Sigmoid colon (tissue), 7 donors: ENCODE data around the gene TCF3. TPM values are rescaled to one million over a fixed set of nuclear protein-coding genes. Genes with fewer than 3 reads are reported as not detected.

Experiments used
- DNase-seq: peaks from one replicate; pipeline ENCODE4 v3.0.0-alpha.2; 2019
- H3K27ac ChIP-seq, 4 donors: fragments of 200-600 bp; sonication (generic); one replicate each; pipeline ENCODE4 v1.5.1; 2016 to 2019; ENCODE audit warnings: mild to moderate bottlenecking in 1 of 4
- H3K27me3 ChIP-seq, 3 donors: fragments of 200-600 bp; sonication (generic); one replicate each; pipeline ENCODE4 v1.5.1; 2019; ENCODE audit warnings: mild to moderate bottlenecking in 1 of 3
- H3K36me3 ChIP-seq, 4 donors: fragments of 200-600 bp; sonication (generic); one replicate each; pipeline ENCODE4 v1.5.1; 2016 to 2019
- H3K4me1 ChIP-seq, 4 donors: fragments of 200-600 bp; sonication (generic); one replicate each; pipeline ENCODE4 v1.5.1; 2017 to 2019
- H3K4me3 ChIP-seq, 4 donors: fragments of 200-600 bp; sonication (generic); one replicate each; pipeline ENCODE4 v1.5.1; 2017 to 2019; ENCODE audit warnings: mild to moderate bottlenecking in 2 of 4, moderate library complexity in 1 of 4
- H3K9me3 ChIP-seq, 4 donors: fragments of 200-600 bp in 3 of 4; sonication (generic) in 3 of 4; one replicate each; pipeline versions ENCODE4 v1.5.1 to v1.6.1; 2013 to 2019
- CTCF ChIP-seq, 4 experiments: fragments of 450-650 bp in 3 of 4; fragments of 200-600 bp in 1 of 4; IDR thresholded peaks; one replicate each; pipeline ENCODE4 v1.5.1; 2016 to 2019; ENCODE audit warnings: antibody characterized with exemption in 4 of 4, mild to moderate bottlenecking in 3 of 4, moderate library complexity in 2 of 4
- EP300 ChIP-seq, 4 donors: sonication (generic); formaldehyde crosslinking; IDR thresholded peaks; one replicate each; pipeline ENCODE4 v1.6.1; 2017; ENCODE audit warnings: antibody characterized with exemption in 4 of 4
- POLR2A ChIP-seq, 2 donors: fragments of 450-650 bp; IDR thresholded peaks; one replicate each; pipeline ENCODE4 v1.6.1; 2016; ENCODE audit warnings: antibody characterized with exemption in 2 of 2, mild to moderate bottlenecking in 2 of 2, moderate library complexity in 2 of 2
- POLR2AphosphoS5 ChIP-seq, 4 donors: sonication (generic); formaldehyde crosslinking; IDR thresholded peaks; one replicate each; pipeline ENCODE4 v1.6.1; 2017; ENCODE audit warnings: antibody characterized with exemption in 4 of 4
- WGBS, 2 donors: extraction: QIAGEN DNeasy Blood & Tissue Kit; methylation state at CpG; one replicate each; pipeline ENCODE4 v1.1.7; 2013; 5-methylcytosine and 5-hydroxymethylcytosine counted together
- intact Hi-C: fragments of 100-400 bp; cut with DNase I; formaldehyde crosslinking; loops from one replicate; pipeline ENCODE4 v1.15.1; 2023
- polyA plus RNA-seq, 3 donors: library from polyadenylated mRNA; stranded (reverse); fragments of 200-250 nt; gene quantifications; one replicate each; pipeline ENCODE4 v1.2.3, GENCODE V29; 2013
- small RNA-seq, 3 donors: library from RNA; depleted of rRNA; stranded (forward); fragments of <200 nt; gene quantifications; one replicate each; pipeline ENCODE3, GENCODE V24; 2016
- total RNA-seq, 4 donors: library from RNA; depleted of rRNA; stranded (reverse); fragments of >200 nt; gene quantifications; one replicate each; pipeline ENCODE4 v1.1.0, GENCODE V29; 2016
- donor health status: healthy with polysubstance abuse.
- donor health status: Bipolar disorder and iron deficiency.
- donor health status: healthy.

Gene TCF3
- total and polyA plus RNA-seq, 7 donors: 18.6 to 66.9 (median 30.8) TPM

GRCh38 chr19:1566392-1567115 is 85.9 kb downstream of the TCF3 start:
- Histone ChIP-seq H3K4me1 (peaks cover 0 to 27% (median 15%) of the 10 kb centered on the region in 4 donors), H3K36me3 (no peaks in the 10 kb centered on the region), H3K9me3 (no peaks in the 10 kb centered on the region), H3K27me3 (no peaks in the 10 kb centered on the region), H3K4me3 (peak overlapping the region; percentile 46 to 78 (median 72)), H3K27ac (peak overlapping the region; percentile 88 to 91 (median 91))
- WGBS, 2 donors: 7 to 31% methylated on average over 42 of the region's 42 CpGs
- TF ChIP-seq EP300 (IDR thresholded peaks at IDR 0.05) (no peak), POLR2AphosphoS5 (IDR thresholded peaks at IDR 0.05) (peak; percentile 73 to 93 (median 82)), POLR2A (IDR thresholded peaks at IDR 0.05) (peak in 1 of 2 donors; percentile 65), CTCF (IDR thresholded peaks at IDR 0.05) (no peak)
- intact Hi-C loops: loop anchor here (5.0 kb wide), 1 partner anchor 41 kb away; the partner anchor contains the start of gene UQCR11
- peak; percentile 88 for DNase-seq

GRCh38 chr19:1563251-1563650 is 89.2 kb downstream of the TCF3 start:
- H3K4me3 ChIP-seq: no peak overlapping the region
- no peaks in the 10 kb centered on the region for H3K9me3 ChIP-seq
- 89 to 94% methylated on average over 6 of the region's 6 CpGs for WGBS, 2 donors
- no peaks in the 10 kb centered on the region for H3K36me3 ChIP-seq
- intact Hi-C loops: no loop called here
- H3K27me3 ChIP-seq: no peaks in the 10 kb centered on the region
- H3K27ac ChIP-seq: no peak overlapping the region
- TF ChIP-seq CTCF (IDR thresholded peaks at IDR 0.05): no peak
- no peak for TF ChIP-seq POLR2A (IDR thresholded peaks at IDR 0.05)
- no peak for TF ChIP-seq EP300 (IDR thresholded peaks at IDR 0.05)
- TF ChIP-seq POLR2AphosphoS5 (IDR thresholded peaks at IDR 0.05): no peak
- DNase-seq: no peak
- peaks cover 0 to 19% (median 10%) of the 10 kb centered on the region in 4 donors for H3K4me1 ChIP-seq

- DNase-seq: no peak
- WGBS, 2 donors: 91 to 94% methylated on average over 17 of the region's 17 CpGs
- no peaks in the 10 kb centered on the region for H3K27me3 ChIP-seq
- no peaks in the 10 kb centered on the region for H3K9me3 ChIP-seq
- no peak overlapping the region for H3K4me3 ChIP-seq
- no peak overlapping the region for H3K27ac ChIP-seq
- intact Hi-C loops: no loop called here
- TF ChIP-seq EP300 (IDR thresholded peaks at IDR 0.05) (no peak), CTCF (IDR thresholded peaks at IDR 0.05) (no peak), POLR2AphosphoS5 (IDR thresholded peaks at IDR 0.05) (no peak), POLR2A (IDR thresholded peaks at IDR 0.05) (no peak)
- peaks cover 0 to 10% (median 9%) of the 10 kb centered on the region in 4 donors for H3K4me1 ChIP-seq
- peaks cover 0 to 8% (median 2%) of the 10 kb centered on the region in 4 donors for H3K36me3 ChIP-seq
Observed at GRCh38 chr19:1561236-1561842, 91.1 kb downstream of the TCF3 start.

GRCh38 chr19:1560286-1560882 is 92.0 kb downstream of the TCF3 start:
- TF ChIP-seq POLR2A (IDR thresholded peaks at IDR 0.05): no peak
- TF ChIP-seq EP300 (IDR thresholded peaks at IDR 0.05): no peak
- no peak for TF ChIP-seq POLR2AphosphoS5 (IDR thresholded peaks at IDR 0.05)
- TF ChIP-seq CTCF (IDR thresholded peaks at IDR 0.05): no peak
- Histone ChIP-seq H3K4me1 (peaks cover 0 to under 1% (median 0%) of the 10 kb centered on the region in 4 donors), H3K4me3 (no peak overlapping the region), H3K27ac (no peak overlapping the region), H3K27me3 (no peaks in the 10 kb centered on the region), H3K36me3 (peaks cover 0 to 18% (median 7%) of the 10 kb centered on the region in 4 donors), H3K9me3 (no peaks in the 10 kb centered on the region)
- no peak for DNase-seq
- intact Hi-C loops: no loop called here
- WGBS, 2 donors: 68 to 80% methylated on average over 25 of the region's 25 CpGs

Small RNA genes within 50 kb of the gene (small RNA-seq; reads per million reads assigned to genes)
- gene AC005943.2 (0 reads per million in 3 donors), gene RN7SL477P (0 reads per million in 3 donors), gene RNU6-1223P (0 reads per million in 3 donors)

Other genes with a start within 250 kb of the TCF3 start
- 10 to 100 TPM; 28.2 to 54.4 (median 42.2) TPM for gene DAZAP1, start 245.0 kb downstream of the TCF3 start, total RNA-seq
- gene DAZAP1, start 245.0 kb downstream of the TCF3 start, polyA plus RNA-seq: 100 to 1,000 TPM in 1 of 3 donors, 10 to 100 TPM in 2; 51.1 to 132 (median 51.6) TPM
- gene RPS15, start 214.2 kb downstream of the TCF3 start, total RNA-seq: 1,000 to 10,000 TPM; 3,601 to 5,641 (median 3,840) TPM
- 1,000 to 10,000 TPM; 2,516 to 4,453 (median 3,359) TPM for gene RPS15, start 214.2 kb downstream of the TCF3 start, polyA plus RNA-seq
- gene APC2, start 202.5 kb downstream of the TCF3 start, total RNA-seq: 1 to 10 TPM in 2 of 4 donors, under 1 TPM in 2; under 0.01 to 2.0 (median 0.91) TPM
- 1 to 10 TPM in 1 of 3 donors, not detected in 2; 1.2 TPM for gene APC2, start 202.5 kb downstream of the TCF3 start, polyA plus RNA-seq
- gene C19orf25, start 173.4 kb downstream of the TCF3 start, total RNA-seq: 10 to 100 TPM; 19.6 to 26.0 (median 22.2) TPM
- gene C19orf25, start 173.4 kb downstream of the TCF3 start, polyA plus RNA-seq: 10 to 100 TPM; 38.4 to 51.5 (median 48.3) TPM
- 1 to 10 TPM in 3 of 4 donors, under 1 TPM in 1; 0.99 to 5.0 (median 3.1) TPM for gene PCSK4, start 162.3 kb downstream of the TCF3 start, total RNA-seq
- 1 to 10 TPM in 2 of 3 donors, not detected in 1; 1.2 to 4.1 TPM for gene PCSK4, start 162.3 kb downstream of the TCF3 start, polyA plus RNA-seq
- 1 to 10 TPM in 2 of 4 donors, under 1 TPM in 1, not detected in 1; 0.33 to 2.9 (median 1.6) TPM for gene REEP6, start 161.4 kb downstream of the TCF3 start, total RNA-seq
- gene REEP6, start 161.4 kb downstream of the TCF3 start, polyA plus RNA-seq: 1 to 10 TPM in 2 of 3 donors, under 1 TPM in 1; 0.92 to 5.6 (median 2.4) TPM
- 1 to 10 TPM in 2 of 4 donors, under 1 TPM in 2; 0.71 to 5.8 (median 1.8) TPM for gene ADAMTSL5, start 139.6 kb downstream of the TCF3 start, total RNA-seq
- gene ADAMTSL5, start 139.6 kb downstream of the TCF3 start, polyA plus RNA-seq: 1 to 10 TPM in 2 of 3 donors, not detected in 1; 1.6 to 1.8 TPM
- under 1 TPM in 1 of 4 donors, not detected in 3; 0.36 TPM for gene PLK5, start 128.5 kb downstream of the TCF3 start, total RNA-seq
- gene PLK5, start 128.5 kb downstream of the TCF3 start, polyA plus RNA-seq: under 1 TPM in 1 of 3 donors, not detected in 2; 0.32 TPM
- gene MEX3D, start 84.3 kb downstream of the TCF3 start, total RNA-seq: 10 to 100 TPM in 3 of 4 donors, 1 to 10 TPM in 1; 7.4 to 16.1 (median 12.9) TPM
- gene MEX3D, start 84.3 kb downstream of the TCF3 start, polyA plus RNA-seq: 10 to 100 TPM in 1 of 3 donors, 1 to 10 TPM in 2; 4.8 to 10.3 (median 5.1) TPM
- gene MBD3, start 59.8 kb downstream of the TCF3 start, total RNA-seq: 10 to 100 TPM; 52.3 to 88.6 (median 71.3) TPM
- gene MBD3, start 59.8 kb downstream of the TCF3 start, polyA plus RNA-seq: 100 to 1,000 TPM in 1 of 3 donors, 10 to 100 TPM in 2; 26.1 to 105 (median 33.0) TPM
- 100 to 1,000 TPM in 3 of 4 donors, 10 to 100 TPM in 1; 81.1 to 176 (median 122) TPM for gene UQCR11, start 47.2 kb downstream of the TCF3 start, total RNA-seq
- gene UQCR11, start 47.2 kb downstream of the TCF3 start, polyA plus RNA-seq: 100 to 1,000 TPM; 158 to 339 (median 330) TPM
- gene ONECUT3, start 100.9 kb upstream of the TCF3 start, total RNA-seq: not detected
- gene ONECUT3, start 100.9 kb upstream of the TCF3 start, polyA plus RNA-seq: not detected
- gene ATP8B3, start 159.7 kb upstream of the TCF3 start, total RNA-seq: 1 to 10 TPM in 1 of 4 donors, under 1 TPM in 3; under 0.01 to 3.9 (median 0.42) TPM
- gene ATP8B3, start 159.7 kb upstream of the TCF3 start, polyA plus RNA-seq: under 1 TPM in 1 of 3 donors, not detected in 2; 0.96 TPM
- gene REXO1, start 195.9 kb upstream of the TCF3 start, total RNA-seq: 10 to 100 TPM in 2 of 4 donors, 1 to 10 TPM in 2; 8.6 to 61.8 (median 13.1) TPM
- 10 to 100 TPM in 2 of 3 donors, 1 to 10 TPM in 1; 9.0 to 34.6 (median 11.1) TPM for gene REXO1, start 195.9 kb upstream of the TCF3 start, polyA plus RNA-seq
- 10 to 100 TPM in 1 of 4 donors, 1 to 10 TPM in 3; 2.1 to 10.3 (median 4.4) TPM for gene KLF16, start 211.0 kb upstream of the TCF3 start, total RNA-seq
- gene KLF16, start 211.0 kb upstream of the TCF3 start, polyA plus RNA-seq: 10 to 100 TPM in 2 of 3 donors, 1 to 10 TPM in 1; 8.4 to 20.5 (median 12.5) TPM
- 10 to 100 TPM; 86.6 to 97.1 (median 92.7) TPM for gene ABHD17A, start 232.9 kb upstream of the TCF3 start, total RNA-seq
- 10 to 100 TPM; 60.7 to 76.3 (median 69.4) TPM for gene ABHD17A, start 232.9 kb upstream of the TCF3 start, polyA plus RNA-seq